Activated CD8-positive, alpha-beta memory T cell treated with anti-CD3 and anti-CD28 coated beads, Interleukin-2, amount 50 U/mL, for 1 hour (primary cell): Measurements from ENCODE around the gene TRIM13.

Experiments used
- DNase-seq: peaks from one replicate; pipeline ENCODE4 v3.0.0-alpha.2; 2020; ENCODE audit errors: extremely low read depth

The TRIM13 gene

DNA sequence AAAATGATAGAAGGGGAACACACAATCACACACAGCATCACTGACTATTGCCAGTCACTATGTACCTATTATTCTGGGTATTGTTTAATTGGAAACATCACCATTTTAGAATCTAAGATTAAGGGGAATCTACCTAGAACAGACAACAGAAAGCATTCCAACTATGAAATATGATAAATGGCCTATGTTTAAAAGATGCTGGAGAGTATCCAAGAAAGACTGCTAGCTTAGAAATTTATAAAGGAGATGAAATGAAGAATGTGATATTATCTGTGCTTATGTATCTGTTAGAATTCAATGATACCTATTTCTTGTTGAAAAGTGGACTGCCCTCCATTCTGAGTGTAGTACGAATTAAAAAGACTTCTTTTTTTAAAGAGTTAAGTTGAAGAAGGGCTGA is 68.9 kb downstream of the TRIM13 start:
- no peak for DNase-seq
